HS-27A (cell line): ENCODE results near the gene NAB2.
A peak's percentile ranks its signal among the peaks of the same experiment; 100 is the strongest.
"Not testable (repeated sequence)": the region's sequence is repeated elsewhere in the genome, so short reads cannot be mapped to it uniquely, and the experiment has no call there.

ENCODE experiments used
- DNase-seq: peaks from one replicate; pipeline ENCODE4 v3.0.0-alpha.2; 2012; ENCODE audit warnings: low read depth, missing footprints

NAB2 gene

GRCh38 chr12:57066245-57066644 is 22.7 kb upstream of the NAB2 start:
- no peak for DNase-seq

- DNase-seq, result no peak
Observed at GRCh38 chr12:57069523-57069922, 19.4 kb upstream of the NAB2 start.

GRCh38 chr12:57072661-57073060 is 16.3 kb upstream of the NAB2 start:
- DNase-seq, result no peak

GRCh38 chr12:57073566-57074450 is 15.1 kb upstream of the NAB2 start:
- DNase-seq, result not testable (repeated sequence)

- peak; percentile 100 for DNase-seq
Observed at GRCh38 chr12:57078519-57079404, 10.2 kb upstream of the NAB2 start, which contains the start of gene NEMP1. TSS of gene NEMP1 (minus strand) at chr12:57078791. CDS start at chr12:57078745, 46 bp downstream.

- DNase-seq, result no peak
Observed at GRCh38 chr12:57079821-57080220, 9.1 kb upstream of the NAB2 start.

- no peak for DNase-seq
Observed at GRCh38 chr12:57080855-57081254, 8.1 kb upstream of the NAB2 start.

- no peak for DNase-seq
Observed at GRCh38 chr12:57085999-57086492, 2.9 kb upstream of the NAB2 start.

- DNase-seq, result no peak
Observed at GRCh38 chr12:57086493-57087009, 2.4 kb upstream of the NAB2 start.

GRCh38 chr12:57087010-57087690 is 1.8 kb upstream of the NAB2 start:
- DNase-seq, result no peak

GRCh38 chr12:57087691-57088353 is 1.1 kb upstream of the NAB2 start:
- DNase-seq, result peak; percentile 85

- DNase-seq, result no peak
Observed at GRCh38 chr12:57089271-57090245, 644 bp downstream of the NAB2 start.

GRCh38 chr12:57090490-57090889 is 1.6 kb downstream of the NAB2 start:
- no peak for DNase-seq

GRCh38 chr12:57090924-57091637 is 2.2 kb downstream of the NAB2 start:
- DNase-seq, result no peak

GRCh38 chr12:57091638-57092528 is 3.0 kb downstream of the NAB2 start:
- DNase-seq, result no peak

- DNase-seq, result no peak
Observed at GRCh38 chr12:57092529-57092862, 3.6 kb downstream of the NAB2 start.

- no peak for DNase-seq
Observed at GRCh38 chr12:57092876-57093414, 4.0 kb downstream of the NAB2 start.
